HEK293T (cell line): Measurements from ENCODE around the gene HACD4.

ENCODE experiments used
- ARNT ChIP-seq: fragments of 450-650 bp; IDR thresholded peaks from 2 replicates; pipeline ENCODE4 v1.6.1; 2017; ENCODE audit warnings: mild to moderate bottlenecking
- BHLHE40 ChIP-seq: fragments of 450-650 bp; IDR thresholded peaks from 2 replicates; pipeline ENCODE4 v1.6.1; 2016; ENCODE audit warnings: mild to moderate bottlenecking, moderate library complexity, borderline replicate concordance
- ELF4 ChIP-seq: fragments of 450-650 bp; IDR thresholded peaks from 2 replicates; pipeline ENCODE4 v1.6.1; 2017; ENCODE audit warnings: antibody characterized with exemption
- HDGF ChIP-seq: fragments of 450-650 bp; IDR thresholded peaks from 2 replicates; pipeline ENCODE4 v1.6.1; 2017; ENCODE audit warnings: antibody characterized with exemption, borderline replicate concordance
- L3MBTL2 ChIP-seq: fragments of 450-650 bp; conservative IDR thresholded peaks from 2 replicates; pipeline ENCODE4 v1.6.1; 2016; ENCODE audit warnings: mild to moderate bottlenecking
- NFRKB ChIP-seq: fragments of 450-650 bp; IDR thresholded peaks from 2 replicates; pipeline ENCODE4 v1.6.1; 2016; ENCODE audit warnings: mild to moderate bottlenecking, moderate library complexity
- PKNOX1 ChIP-seq: fragments of 450-650 bp; IDR thresholded peaks from 2 replicates; pipeline ENCODE4 v1.6.1; 2016
- SP1 ChIP-seq: fragments of 450-650 bp; IDR thresholded peaks from 2 replicates; pipeline ENCODE4 v1.6.1; 2017
- SUZ12 ChIP-seq: fragments of 450-650 bp; IDR thresholded peaks from 2 replicates; pipeline ENCODE4 v1.6.1; 2016; ENCODE audit warnings: mild to moderate bottlenecking
- TARDBP ChIP-seq: fragments of 450-650 bp; IDR thresholded peaks from 2 replicates; pipeline ENCODE4 v1.6.1; 2016
- ZNF384 ChIP-seq: fragments of 450-650 bp; IDR thresholded peaks from 2 replicates; pipeline ENCODE4 v1.6.1; 2016

DNA sequence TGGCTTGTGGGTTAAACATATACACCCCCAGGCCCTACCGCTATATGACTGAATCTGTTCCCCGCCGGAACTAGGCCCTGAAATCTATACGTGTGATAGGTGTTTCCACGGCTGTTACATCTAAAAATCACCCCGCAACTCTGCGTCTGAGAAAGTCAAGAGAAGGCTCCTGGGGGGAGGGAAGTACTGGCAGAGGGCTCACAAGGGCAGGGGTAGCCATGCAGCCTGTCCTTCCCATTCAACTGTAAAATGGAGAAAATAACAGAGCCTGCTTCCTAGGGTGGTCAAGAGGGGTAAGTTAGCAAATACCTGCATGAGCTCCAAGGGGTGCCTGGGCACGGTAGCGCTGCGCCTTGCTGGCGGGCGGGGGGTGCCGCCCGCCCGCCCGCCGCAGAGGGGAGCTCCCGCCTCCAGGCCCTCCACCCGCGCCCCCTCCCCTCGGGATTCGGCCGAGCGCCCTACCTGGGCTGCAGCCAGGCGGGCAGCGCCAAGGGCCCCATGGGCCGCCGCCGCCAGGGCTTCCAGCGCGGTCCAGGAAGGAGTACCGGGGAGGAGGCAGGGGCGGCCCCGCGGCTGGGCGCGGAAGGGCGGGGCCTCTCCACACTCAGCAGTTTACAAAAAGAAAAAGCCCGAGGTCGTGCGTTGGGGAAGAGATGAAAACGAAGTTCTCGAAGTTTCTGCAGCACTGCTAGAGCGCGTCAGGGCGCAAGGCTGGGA, at the start of gene HACD4:
- no peak for TF ChIP-seq SP1
- TF ChIP-seq SUZ12: no peak
- no peak for TF ChIP-seq ZNF384
- no peak for TF ChIP-seq HDGF
- no peak for TF ChIP-seq L3MBTL2
- no peak for TF ChIP-seq BHLHE40
- no peak for TF ChIP-seq TARDBP
- no peak for TF ChIP-seq PKNOX1
- no peak for TF ChIP-seq NFRKB
- no peak for TF ChIP-seq ARNT
- TF ChIP-seq ELF4: no peak
